ENCODE results near the gene ATRAID.

Gene ATRAID

DNA sequence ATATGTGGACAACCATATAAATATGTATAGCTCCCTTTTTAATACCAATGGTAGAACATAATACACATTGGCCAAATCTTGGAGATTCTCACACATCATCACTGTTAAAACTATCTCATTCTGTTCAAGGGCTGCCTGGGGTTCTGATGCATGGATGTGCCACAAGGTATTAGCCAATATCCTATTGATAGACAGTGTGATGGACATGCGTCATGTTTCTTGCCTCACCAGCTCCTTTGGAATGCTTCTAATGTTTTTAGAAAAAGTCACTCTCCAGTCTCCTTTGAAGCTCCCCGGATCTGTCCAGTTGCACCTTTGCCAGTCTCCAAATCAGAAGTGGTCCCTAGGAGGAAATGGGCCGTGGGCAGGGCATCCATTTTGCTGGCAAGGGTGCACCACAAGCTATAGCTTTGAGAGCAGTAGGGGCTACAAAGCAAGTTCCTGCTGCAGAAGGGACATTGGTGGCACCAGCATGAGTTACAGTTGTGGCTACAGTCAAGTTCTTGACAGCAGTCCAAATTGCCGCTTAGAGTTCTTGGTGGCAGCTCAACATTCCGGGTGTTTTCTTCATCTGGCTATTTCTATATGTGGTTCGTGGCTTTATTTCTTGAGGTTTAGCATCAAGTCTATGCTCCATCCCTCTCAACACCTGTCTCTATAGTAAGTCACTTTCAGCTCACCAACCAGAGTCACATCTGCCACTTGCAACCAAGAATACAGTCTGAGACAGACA, 25.1 kb upstream of the ATRAID start:
- TF ChIP-seq, protein P1, sequence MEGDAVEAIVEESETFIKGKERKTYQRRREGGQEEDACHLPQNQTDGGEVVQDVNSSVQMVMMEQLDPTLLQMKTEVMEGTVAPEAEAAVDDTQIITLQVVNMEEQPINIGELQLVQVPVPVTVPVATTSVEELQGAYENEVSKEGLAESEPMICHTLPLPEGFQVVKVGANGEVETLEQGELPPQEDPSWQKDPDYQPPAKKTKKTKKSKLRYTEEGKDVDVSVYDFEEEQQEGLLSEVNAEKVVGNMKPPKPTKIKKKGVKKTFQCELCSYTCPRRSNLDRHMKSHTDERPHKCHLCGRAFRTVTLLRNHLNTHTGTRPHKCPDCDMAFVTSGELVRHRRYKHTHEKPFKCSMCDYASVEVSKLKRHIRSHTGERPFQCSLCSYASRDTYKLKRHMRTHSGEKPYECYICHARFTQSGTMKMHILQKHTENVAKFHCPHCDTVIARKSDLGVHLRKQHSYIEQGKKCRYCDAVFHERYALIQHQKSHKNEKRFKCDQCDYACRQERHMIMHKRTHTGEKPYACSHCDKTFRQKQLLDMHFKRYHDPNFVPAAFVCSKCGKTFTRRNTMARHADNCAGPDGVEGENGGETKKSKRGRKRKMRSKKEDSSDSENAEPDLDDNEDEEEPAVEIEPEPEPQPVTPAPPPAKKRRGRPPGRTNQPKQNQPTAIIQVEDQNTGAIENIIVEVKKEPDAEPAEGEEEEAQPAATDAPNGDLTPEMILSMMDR (IDR thresholded peaks at IDR 0.05), result no peak

DNA sequence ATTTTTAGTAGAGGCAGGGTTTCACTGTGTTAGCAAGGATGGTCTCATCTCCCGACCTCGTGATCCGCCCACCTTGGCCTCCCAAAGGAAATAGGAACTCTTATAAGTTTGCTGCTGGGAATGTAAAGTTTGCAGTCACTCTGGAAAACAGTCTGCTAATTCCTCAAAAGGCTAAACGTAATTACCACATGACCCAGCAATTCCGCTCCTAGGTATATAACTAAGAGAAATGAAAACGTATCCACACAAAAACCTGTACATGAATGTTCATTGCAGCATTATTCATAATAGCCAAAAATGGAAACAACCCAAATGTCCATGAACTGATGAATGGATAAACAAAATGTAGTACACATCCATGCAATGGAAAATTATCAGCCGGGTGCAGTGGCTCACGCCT, 21.9 kb upstream of the ATRAID start:
- TF ChIP-seq, protein P1 (IDR thresholded peaks at IDR 0.05), result no peak

DNA sequence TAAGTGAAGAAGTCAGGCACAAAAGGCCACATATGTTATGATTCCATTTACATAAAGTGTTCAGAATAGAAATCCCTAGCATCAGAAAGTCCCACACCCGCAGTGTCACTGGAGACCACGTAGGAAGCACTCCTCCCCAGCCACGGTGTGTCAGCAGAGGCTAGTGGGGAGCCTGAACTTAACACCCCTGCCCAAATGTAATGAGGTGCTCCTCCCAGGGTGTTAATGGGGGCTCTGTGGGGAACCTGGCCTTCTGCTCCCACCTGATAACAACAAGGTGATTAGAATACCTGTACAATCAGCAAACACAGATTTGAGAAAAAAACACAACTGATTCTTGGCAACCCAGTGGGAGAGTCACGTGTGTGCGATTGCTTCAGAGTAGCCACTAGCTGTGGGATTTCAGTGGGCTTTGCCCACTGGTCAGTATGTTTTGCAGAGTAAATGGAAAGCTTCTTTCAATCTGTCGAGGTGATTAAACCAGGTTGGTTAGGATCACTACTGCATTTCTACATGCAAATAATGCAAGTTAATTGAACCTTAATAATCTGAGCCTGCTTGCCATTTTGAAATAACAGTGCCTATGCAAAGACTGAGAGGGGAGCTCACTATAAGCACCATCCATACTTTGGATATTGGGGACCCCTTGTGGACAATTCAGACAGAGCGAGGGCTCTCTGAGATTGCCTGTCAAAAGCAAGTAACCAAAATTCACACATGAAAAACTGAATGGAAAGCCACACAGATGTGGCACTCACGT, 20.6 kb upstream of the ATRAID start:
- TF ChIP-seq, protein P1 (IDR thresholded peaks at IDR 0.05), result peak; percentile 51

DNA sequence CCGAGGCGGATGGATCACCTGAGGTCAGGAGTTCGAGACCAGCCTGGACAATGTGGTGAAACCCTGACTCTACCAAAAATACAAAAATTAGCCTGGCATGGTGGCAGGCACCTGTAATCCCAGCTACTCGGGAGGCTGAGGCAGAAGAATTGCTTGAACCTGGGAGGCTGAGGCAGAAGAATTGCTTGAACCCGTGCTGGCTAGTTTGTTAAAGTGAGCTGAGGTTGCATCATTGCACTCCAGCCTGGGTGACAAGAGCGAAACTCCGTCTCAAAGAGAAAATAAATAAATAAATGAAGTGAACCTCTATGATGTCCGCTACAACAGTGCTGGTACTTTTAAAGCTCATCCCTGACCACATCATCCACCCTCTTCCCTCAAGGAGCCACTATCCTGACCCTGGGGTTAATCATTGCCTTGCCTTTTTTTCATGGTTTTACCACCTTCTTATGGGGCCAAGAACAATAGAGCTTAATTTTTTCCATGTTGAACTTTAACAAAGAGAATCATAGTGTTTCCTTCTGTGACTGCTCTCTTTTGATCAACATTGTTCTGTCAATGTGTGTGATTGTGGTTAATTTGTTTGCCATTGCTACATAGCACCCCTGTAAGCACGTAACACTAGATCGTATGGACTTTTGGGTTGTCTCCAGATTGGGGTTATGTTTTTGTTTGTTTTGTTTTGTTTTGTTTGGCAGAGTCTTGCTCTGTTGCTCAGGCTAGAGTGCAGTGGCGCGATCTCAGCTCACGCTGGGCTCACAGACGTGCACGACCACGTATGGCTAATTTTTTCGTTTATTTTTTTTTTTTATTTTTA, 17.1 kb upstream of the ATRAID start:
- TF ChIP-seq, protein P1 (IDR thresholded peaks at IDR 0.05), result no peak

DNA sequence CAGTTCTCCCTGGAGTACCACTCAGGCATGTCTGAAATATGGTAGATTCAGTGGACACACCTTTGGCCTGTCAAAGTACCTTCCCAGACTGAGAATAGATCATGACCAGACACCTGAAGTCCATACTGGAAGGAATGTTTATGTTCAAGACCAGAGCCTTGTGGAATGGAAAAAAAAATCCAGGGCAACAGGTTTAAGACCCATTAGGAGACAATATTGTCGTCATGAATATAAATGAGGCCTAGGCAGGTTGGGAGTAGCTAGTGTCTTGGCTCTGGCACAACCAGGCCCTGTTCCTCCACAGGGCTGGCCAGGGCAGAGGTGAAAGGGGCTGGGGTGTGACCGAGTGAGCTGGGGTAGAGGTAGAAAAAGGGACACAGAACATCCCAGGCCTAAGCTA, 13.2 kb upstream of the ATRAID start:
- TF ChIP-seq, protein P1 (IDR thresholded peaks at IDR 0.05), result no peak

DNA sequence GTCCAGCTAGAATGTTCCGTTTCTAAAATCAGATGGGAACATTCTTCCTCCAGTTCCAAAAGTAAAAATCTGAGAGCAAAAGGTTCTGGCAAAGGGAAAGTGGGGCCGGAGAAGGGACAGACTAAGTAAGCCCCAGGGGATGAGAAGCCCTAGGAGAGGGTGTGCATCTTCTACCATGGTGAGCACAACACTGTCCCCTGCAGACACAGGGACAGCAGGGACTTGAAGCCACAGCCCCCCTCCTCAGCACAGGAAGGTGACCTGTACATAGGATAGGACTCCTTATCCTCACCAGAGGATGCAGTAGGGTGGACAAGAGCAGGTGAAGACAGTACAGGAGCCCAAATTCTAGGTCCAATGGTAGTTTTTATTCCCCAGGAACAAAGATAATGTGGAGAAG, 12.6 kb upstream of the ATRAID start:
- TF ChIP-seq, protein P1 (IDR thresholded peaks at IDR 0.05), result no peak

DNA sequence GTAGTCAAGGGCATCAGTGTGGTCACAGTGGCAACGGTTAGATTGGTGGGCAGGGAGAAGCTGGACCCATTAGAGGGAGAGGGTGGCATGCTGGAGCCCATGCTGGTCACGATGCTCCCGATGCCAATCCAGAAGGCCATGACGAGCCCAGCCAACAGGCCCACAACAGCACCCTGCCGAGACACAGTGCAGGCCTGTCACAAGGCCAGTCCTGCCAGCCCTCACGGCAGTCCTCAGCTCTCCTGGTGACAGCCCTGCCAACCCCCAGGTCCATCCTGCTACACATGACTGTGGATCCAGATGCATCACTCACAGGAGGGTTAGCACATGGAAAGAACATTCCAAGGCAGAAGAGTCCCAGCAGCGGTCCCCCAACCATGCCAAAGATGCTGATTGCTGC, 10.2 kb upstream of the ATRAID start:
- TF ChIP-seq, protein P1 (IDR thresholded peaks at IDR 0.05), result no peak
